CD4-positive, alpha-beta T cell (primary cell): ENCODE measurements around the gene WDPCP. TPM values are rescaled to one million over a fixed set of nuclear protein-coding genes. Genes with fewer than 3 reads are reported as not detected.
"Not testable (repeated sequence)": the region's sequence is repeated elsewhere in the genome, so short reads cannot be mapped to it uniquely, and the experiment has no call there.

ENCODE experiments used
- ATAC-seq: fragments of 200-7000 bp; cut with Tn5 transposase; one replicate; pipeline ENCODE4 v1.10.0; 2022; ENCODE audit warnings: mild to moderate bottlenecking; ENCODE audit not compliant: poor library complexity
- CTCF ChIA-PET: fragments of 350-600 bp; sonication (Branson Sonifier 250); formaldehyde crosslinking; loops from one replicate; lab custom pipeline; 2021; ENCODE audit warnings: antibody characterized with exemption, inconsistent platforms; lab: Charles Lee
- POLR2A ChIA-PET: fragments of 350-600 bp; sonication (Branson Sonifier 250); formaldehyde crosslinking; loops from one replicate; lab custom pipeline; 2021; ENCODE audit warnings: antibody characterized with exemption, inconsistent platforms; lab: Charles Lee
- DNase-seq, 14 experiments: peaks; one replicate each; pipeline ENCODE4 v3.0.0-alpha.2; 2013 to 2020; ENCODE audit warnings: mixed read lengths in 2 of 14
- H3K27ac ChIP-seq, 2 donors: one replicate each; pipeline versions ENCODE4 v1.5.1 to v1.7.0; 2013; ENCODE audit warnings: low read length in 2 of 2, low read depth in 1 of 2, mild to moderate bottlenecking in 1 of 2
- H3K27me3 ChIP-seq, 2 experiments: 1 replicate in 1 of 2; 2 replicates in 1 of 2; pipeline versions ENCODE4 v1.6.1 to v1.7.0; 2013; ENCODE audit warnings: low read length in 2 of 2, control low read depth in 1 of 2, mild to moderate bottlenecking in 1 of 2, moderate library complexity in 1 of 2; ENCODE audit not compliant: insufficient read depth in 2 of 2, control insufficient read depth in 1 of 2
- H3K36me3 ChIP-seq: one replicate; pipeline ENCODE4 v1.6.1; 2013; ENCODE audit warnings: low read length, control low read depth; ENCODE audit not compliant: insufficient read depth
- H3K4me1 ChIP-seq: one replicate; pipeline ENCODE4 v1.6.1; 2013; ENCODE audit warnings: low read length, control low read depth; ENCODE audit not compliant: insufficient read depth
- H3K4me3 ChIP-seq: one replicate; pipeline ENCODE4 v1.5.1; 2013; ENCODE audit warnings: mild to moderate bottlenecking, low read length, moderate library complexity
- H3K9me3 ChIP-seq, 2 experiments: 1 replicate in 1 of 2; 2 replicates in 1 of 2; pipeline versions ENCODE4 v1.6.1 to v1.7.0; 2013; ENCODE audit warnings: low read length in 2 of 2, mild to moderate bottlenecking in 2 of 2, control low read depth in 1 of 2, moderate library complexity in 1 of 2; ENCODE audit not compliant: control insufficient read depth in 1 of 2, insufficient read depth in 1 of 2
- H3K27ac Mint-ChIP-seq: one replicate; pipeline ENCODE4 v1.8.0; 2020; ENCODE audit warnings: mixed read lengths
- H3K27me3 Mint-ChIP-seq: one replicate; pipeline ENCODE4 v1.8.0; 2021; ENCODE audit warnings: mixed read lengths
- H3K36me3 Mint-ChIP-seq: one replicate; pipeline ENCODE4 v1.8.0; 2021; ENCODE audit warnings: low read depth, mixed read lengths
- H3K4me1 Mint-ChIP-seq: one replicate; pipeline ENCODE4 v1.8.0; 2021; ENCODE audit warnings: low read depth, mixed read lengths
- H3K4me3 Mint-ChIP-seq: one replicate; pipeline ENCODE4 v1.8.0; 2020; ENCODE audit warnings: mild to moderate bottlenecking, mixed read lengths
- H3K9me3 Mint-ChIP-seq: one replicate; pipeline ENCODE4 v1.8.0; 2020; ENCODE audit warnings: mixed read lengths
- intact Hi-C, 2 experiments: fragments of 100-400 bp; cut with DNase I in 1 of 2; cut with micrococcal nuclease in 1 of 2; formaldehyde crosslinking; loops; one replicate each; pipeline versions ENCODE4 v1.15.1 to v1.9.0; 2023 to 2025; cut with DNase I, micrococcal nuclease
- total RNA-seq, 174 experiments: library from RNA in 2 of 174; stranded (reverse) in 2 of 174; gene quantifications; one replicate each; pipeline ENCODE4 v1.2.3 and lab custom pipeline; 2021 to 2026
- TF ChIP-seq, protein P1 (sequence below): fragments of 200-600 bp; IDR thresholded peaks from one replicate; pipeline ENCODE4 v1.8.0; 2022; ENCODE audit warnings: antibody characterized with exemption, mild to moderate bottlenecking

WDPCP gene
- total RNA-seq, 2 experiments from 2014 or later, result 8.7 to 9.9 TPM

DNA sequence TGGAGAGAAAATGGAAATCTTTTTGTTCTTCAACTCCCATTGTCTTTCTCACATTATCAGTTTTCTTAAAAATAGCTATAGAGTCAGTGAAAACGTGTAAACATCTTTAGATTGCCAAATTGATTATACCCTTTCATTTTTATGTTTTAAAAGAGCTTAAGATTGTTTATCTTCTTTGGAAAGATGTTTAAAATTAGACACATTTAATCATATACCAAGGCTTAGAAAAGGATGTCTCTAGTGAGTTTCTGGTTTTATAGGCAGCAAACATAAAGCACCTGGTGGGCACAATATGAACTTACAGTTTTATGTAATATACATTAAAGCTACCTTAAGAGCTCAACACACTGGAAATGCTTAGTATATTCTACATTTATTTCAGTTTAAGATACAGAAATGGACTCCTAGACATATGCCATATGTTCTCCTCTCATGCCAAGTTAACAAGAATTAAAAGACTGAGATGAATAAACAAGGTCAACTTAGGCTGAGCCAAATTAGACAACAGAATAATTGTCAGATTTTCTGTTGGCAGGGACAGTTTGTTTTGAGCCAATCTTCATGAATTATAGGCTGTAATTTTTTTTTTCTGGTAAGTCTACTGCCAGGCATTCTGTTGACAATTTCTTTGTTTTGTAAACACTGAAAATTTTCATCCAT lies 425.0 kb downstream of the WDPCP start:
- Mint-ChIP-seq H3K4me1 (no peaks in the 10 kb centered on the region), H3K27me3 (no peaks in the 10 kb centered on the region), H3K36me3 (peaks cover 25% of the 10 kb centered on the region), H3K9me3 (peaks cover 8% of the 10 kb centered on the region), H3K27ac (no peak overlapping the region), H3K4me3 (no peak overlapping the region)
- no peak overlapping the region for H3K27ac ChIP-seq
- CTCF ChIA-PET, result no interaction called here
- POLR2A ChIA-PET, result no interaction called here
- no peaks in the 10 kb centered on the region for H3K36me3 ChIP-seq
- no peak overlapping the region for H3K4me3 ChIP-seq
- DNase-seq (no peak), ATAC-seq (no peak)
- no peaks in the 10 kb centered on the region for H3K4me1 ChIP-seq
- intact Hi-C loops, result no loop called here
- H3K9me3 ChIP-seq, result peaks cover 6 to 11% of the 10 kb centered on the region in 2 experiments
- H3K27me3 ChIP-seq, result no peaks in the 10 kb centered on the region
- TF ChIP-seq, protein P1, sequence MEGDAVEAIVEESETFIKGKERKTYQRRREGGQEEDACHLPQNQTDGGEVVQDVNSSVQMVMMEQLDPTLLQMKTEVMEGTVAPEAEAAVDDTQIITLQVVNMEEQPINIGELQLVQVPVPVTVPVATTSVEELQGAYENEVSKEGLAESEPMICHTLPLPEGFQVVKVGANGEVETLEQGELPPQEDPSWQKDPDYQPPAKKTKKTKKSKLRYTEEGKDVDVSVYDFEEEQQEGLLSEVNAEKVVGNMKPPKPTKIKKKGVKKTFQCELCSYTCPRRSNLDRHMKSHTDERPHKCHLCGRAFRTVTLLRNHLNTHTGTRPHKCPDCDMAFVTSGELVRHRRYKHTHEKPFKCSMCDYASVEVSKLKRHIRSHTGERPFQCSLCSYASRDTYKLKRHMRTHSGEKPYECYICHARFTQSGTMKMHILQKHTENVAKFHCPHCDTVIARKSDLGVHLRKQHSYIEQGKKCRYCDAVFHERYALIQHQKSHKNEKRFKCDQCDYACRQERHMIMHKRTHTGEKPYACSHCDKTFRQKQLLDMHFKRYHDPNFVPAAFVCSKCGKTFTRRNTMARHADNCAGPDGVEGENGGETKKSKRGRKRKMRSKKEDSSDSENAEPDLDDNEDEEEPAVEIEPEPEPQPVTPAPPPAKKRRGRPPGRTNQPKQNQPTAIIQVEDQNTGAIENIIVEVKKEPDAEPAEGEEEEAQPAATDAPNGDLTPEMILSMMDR, result no peak

DNA sequence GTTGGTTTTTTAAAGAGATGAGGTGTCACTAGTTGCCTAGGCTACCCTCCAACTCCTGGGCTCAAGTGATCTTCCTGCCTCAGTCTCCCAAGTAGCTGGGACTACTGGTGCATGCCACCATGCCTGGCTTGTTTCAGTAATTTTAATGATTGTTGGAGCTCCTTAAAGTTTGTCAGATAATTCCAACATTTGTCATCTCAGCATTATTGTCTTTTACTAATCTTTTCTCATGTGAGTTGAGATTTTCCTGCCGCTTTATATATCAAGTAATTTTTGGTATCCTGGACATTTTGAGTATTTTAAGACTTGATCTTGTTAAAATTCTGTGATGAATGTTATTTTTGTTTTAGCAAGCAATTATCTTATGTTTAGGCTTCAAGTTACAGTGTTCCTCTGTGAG lies 429.0 kb downstream of the WDPCP start:
- CTCF ChIA-PET, result no interaction called here
- Histone ChIP-seq H3K27ac (no peak overlapping the region), H3K36me3 (no peaks in the 10 kb centered on the region), H3K4me3 (no peak overlapping the region), H3K4me1 (no peaks in the 10 kb centered on the region), H3K9me3 (no peaks in the 10 kb centered on the region), H3K27me3 (no peaks in the 10 kb centered on the region)
- intact Hi-C loops, result no loop called here
- TF ChIP-seq, protein P1, result no peak
- Mint-ChIP-seq H3K27me3 (no peaks in the 10 kb centered on the region), H3K27ac (no peak overlapping the region), H3K4me1 (no peaks in the 10 kb centered on the region), H3K36me3 (peaks cover 5% of the 10 kb centered on the region), H3K4me3 (no peak overlapping the region), H3K9me3 (no peaks in the 10 kb centered on the region)
- no peak for DNase-seq
- ATAC-seq, result no peak
- POLR2A ChIA-PET, result no interaction called here

DNA sequence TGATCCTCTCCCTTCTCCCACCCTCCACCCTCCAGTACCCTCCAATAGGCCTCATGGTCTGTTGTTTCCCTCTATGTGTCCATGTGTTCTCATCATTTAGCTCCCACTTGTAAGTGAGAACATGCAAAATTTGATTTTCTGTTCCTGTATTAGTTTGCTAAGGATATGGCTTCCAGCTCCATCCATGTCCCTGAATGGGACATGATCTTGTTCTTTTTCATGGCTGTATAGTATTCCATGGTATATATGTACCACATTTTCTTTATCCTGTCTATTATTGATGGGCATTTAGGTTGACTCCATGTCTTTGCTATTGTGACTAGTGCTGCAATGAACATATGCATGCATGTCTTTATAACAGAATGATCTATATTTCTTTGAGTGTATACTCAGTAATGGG lies 451.6 kb downstream of the WDPCP start:
- intact Hi-C loops, H3K27ac ChIP-seq, H3K4me3 ChIP-seq, POLR2A ChIA-PET, ATAC-seq, H3K36me3 ChIP-seq, H3K27me3 ChIP-seq, CTCF ChIA-PET, H3K4me3 Mint-ChIP-seq, H3K27ac Mint-ChIP-seq, H3K4me1 Mint-ChIP-seq, DNase-seq, H3K27me3 Mint-ChIP-seq, H3K4me1 ChIP-seq: not testable (repeated sequence)
- H3K36me3 Mint-ChIP-seq, result peaks cover 76% of the 10 kb centered on the region
- peaks cover 22% of the 10 kb centered on the region in 2 experiments for H3K9me3 ChIP-seq
- H3K9me3 Mint-ChIP-seq, result peaks cover 50% of the 10 kb centered on the region

DNA sequence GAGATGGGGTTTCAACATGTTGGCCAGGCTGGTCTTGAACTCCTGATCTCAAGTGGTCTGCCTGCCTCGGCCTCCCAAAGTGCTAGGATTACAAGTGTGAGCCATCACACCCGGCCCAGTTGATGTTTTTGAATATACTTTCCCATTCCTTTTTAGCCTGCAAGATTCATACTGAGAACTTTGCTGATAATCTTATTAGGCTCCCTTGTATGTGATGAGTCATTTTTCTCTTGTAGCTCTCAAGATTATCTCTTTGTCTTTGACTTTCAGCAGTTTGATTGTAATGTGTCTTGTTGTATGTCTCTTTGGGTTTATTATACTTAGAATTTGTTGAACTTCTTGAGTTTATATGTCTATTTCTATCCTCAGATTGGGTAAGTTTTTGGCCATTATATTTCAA lies 456.3 kb downstream of the WDPCP start:
- H3K9me3 Mint-ChIP-seq, result peaks cover 33% of the 10 kb centered on the region
- no peaks in the 10 kb centered on the region for H3K36me3 ChIP-seq
- no peaks in the 10 kb centered on the region for H3K27me3 ChIP-seq
- DNase-seq (no peak), ATAC-seq (no peak)
- no peaks in the 10 kb centered on the region for H3K4me1 Mint-ChIP-seq
- ChIA-PET CTCF (no interaction called here), POLR2A (no interaction called here)
- TF ChIP-seq, protein P1, result no peak
- H3K27me3 Mint-ChIP-seq, result no peaks in the 10 kb centered on the region
- no peaks in the 10 kb centered on the region for H3K4me1 ChIP-seq
- no peak overlapping the region for H3K4me3 ChIP-seq
- no peak overlapping the region for H3K4me3 Mint-ChIP-seq
- peaks cover 15 to 19% of the 10 kb centered on the region in 2 experiments for H3K9me3 ChIP-seq
- no peak overlapping the region for H3K27ac Mint-ChIP-seq
- peaks cover 53% of the 10 kb centered on the region for H3K36me3 Mint-ChIP-seq
- intact Hi-C loops, result no loop called here
- H3K27ac ChIP-seq, result no peak overlapping the region
